Retinal pigment epithelial cell (primary cell): ENCODE measurements around the gene YTHDF2.
A peak's percentile ranks its signal among the peaks of the same experiment; 100 is the strongest.
"Not testable (repeated sequence)": the region's sequence is repeated elsewhere in the genome, so short reads cannot be mapped to it uniquely, and the experiment has no call there.

Source experiments
- DNase-seq: peaks from one replicate; pipeline ENCODE4 v3.0.0-alpha.2; 2010; ENCODE audit warnings: low read depth
- H3K4me3 ChIP-seq: 2 replicates; pipeline ENCODE4 v1.5.1; 2011; ENCODE audit warnings: mild to moderate bottlenecking, low read length, control low read depth, moderate library complexity
- CTCF ChIP-seq: conservative IDR thresholded peaks from 2 replicates; pipeline ENCODE4 v1.5.1; 2011; ENCODE audit warnings: low read depth, low read length, control low read depth, inconsistent platforms

YTHDF2 gene

GRCh38 chr1:28736450-28737306 lies at the start of gene YTHDF2:
TSS of gene YTHDF2 (plus strand) at chr1:28736940. CDS start at chr1:28737121, 181 bp downstream.
- TF ChIP-seq CTCF: peak; percentile 82
- DNase-seq: peak; percentile 84
- peak within 1 kb of the TSS; percentile 94 for H3K4me3 ChIP-seq

- DNase-seq, H3K4me3 ChIP-seq: not testable (repeated sequence)
These were observed 45.1 kb upstream of the YTHDF2 start for GRCh38 chr1:28691627-28692026.

DNA sequence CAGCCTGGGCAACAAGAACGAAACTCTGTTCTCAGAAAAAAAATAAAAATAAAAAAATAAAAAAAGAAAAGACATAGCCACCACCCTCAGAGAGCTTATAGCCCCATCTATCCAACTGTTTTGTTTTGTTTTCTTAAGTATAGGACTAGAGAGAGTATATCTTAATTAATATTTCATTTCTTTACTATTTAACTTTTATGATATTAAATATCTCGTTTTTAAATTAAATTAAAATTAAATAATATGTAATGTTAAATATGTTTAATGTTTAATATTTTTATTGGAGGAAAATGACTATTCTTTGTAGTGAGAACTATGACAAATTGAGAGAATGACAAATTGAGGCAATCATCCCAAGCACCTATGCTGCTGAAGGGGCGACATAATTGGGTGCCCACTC lies 33.1 kb upstream of the YTHDF2 start:
- DNase-seq: no peak
- TF ChIP-seq CTCF: no peak
- no peak overlapping the region for H3K4me3 ChIP-seq

DNA sequence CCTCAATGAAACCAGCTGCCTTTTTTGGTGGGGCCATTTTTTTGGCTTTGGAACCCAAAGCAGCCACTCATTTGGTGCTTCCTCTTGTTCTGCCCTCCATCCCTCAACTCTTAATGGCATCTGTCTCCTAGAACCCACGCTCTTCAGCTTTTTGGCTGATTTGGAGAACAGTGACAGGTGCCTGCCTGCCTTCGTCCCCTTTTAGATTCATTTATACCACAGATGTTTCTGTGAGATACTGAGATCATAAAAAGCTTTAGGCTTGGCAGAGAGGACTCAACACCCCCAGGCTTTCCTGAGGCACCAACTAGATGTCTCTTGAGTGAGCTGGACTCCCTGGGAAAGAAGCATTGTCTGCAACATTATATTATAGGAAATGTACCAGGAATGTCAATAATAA lies 20.4 kb upstream of the YTHDF2 start:
- TF ChIP-seq CTCF: no peak
- DNase-seq: no peak

GRCh38 chr1:28718166-28718565 lies 18.6 kb upstream of the YTHDF2 start:
- no peak for DNase-seq
- TF ChIP-seq CTCF: no peak
- no peak overlapping the region for H3K4me3 ChIP-seq

More for the DNA sequence above, 20.4 kb upstream of the YTHDF2 start:
- no peak overlapping the region for H3K4me3 ChIP-seq

DNA sequence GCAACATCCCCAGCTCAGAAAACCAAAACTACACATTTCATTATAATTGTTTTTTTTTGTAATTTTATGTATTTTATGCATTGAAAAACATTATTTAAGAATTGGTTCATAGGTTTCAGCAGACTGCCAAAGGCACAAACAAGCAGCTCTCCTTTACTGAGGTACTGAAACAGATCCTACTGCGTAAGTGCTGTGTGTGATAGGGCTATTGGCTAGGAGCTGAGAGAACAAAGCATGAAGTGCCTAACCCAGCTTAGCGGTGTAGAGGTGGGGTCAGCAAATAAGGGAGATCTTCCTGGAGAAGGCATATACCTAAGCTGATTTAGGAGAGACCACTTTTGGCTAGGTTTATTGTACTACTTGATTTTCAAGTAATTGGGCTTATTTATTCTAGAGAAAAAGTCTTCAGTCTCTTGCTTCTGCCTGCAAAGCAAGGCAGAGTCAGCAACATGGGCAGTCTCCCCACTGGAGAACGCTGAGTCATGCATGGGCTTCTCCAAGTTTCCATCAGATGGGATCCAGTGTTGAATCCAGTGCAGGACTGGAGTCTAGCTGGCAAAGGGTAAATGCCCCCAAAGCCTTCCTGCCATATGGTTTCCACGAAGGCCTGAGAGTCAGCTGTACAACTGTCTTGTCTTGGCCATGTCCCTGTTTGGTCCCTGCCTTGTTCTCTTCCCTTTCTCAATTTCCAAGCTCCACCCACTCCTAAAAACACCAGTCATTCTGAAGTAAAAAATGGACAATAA lies 18.0 kb upstream of the YTHDF2 start:
- no peak for DNase-seq
- H3K4me3 ChIP-seq: no peak overlapping the region
- TF ChIP-seq CTCF: no peak

DNA sequence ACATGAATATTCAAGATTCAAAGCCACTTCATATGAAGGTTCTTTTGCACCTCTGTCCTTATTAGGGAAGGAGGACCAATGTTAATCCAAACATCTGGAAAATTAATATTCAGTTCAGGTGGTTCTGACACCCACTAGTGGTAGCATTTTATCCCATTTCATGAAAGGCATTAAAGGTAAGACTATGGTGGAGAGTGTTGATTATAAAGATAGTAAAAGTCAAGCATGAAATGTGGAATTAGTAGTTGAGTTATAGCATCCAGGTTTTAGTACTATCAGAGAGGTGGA lies 17.5 kb upstream of the YTHDF2 start:
- no peak overlapping the region for H3K4me3 ChIP-seq
- DNase-seq: no peak
- no peak for TF ChIP-seq CTCF
